HG03025 (cell line): Measurements from ENCODE around the gene BPIFB2.

ENCODE experiments used
- ATAC-seq: cut with Tn5 transposase; IDR thresholded peaks from one replicate; pipeline ENCODE4 v1.9.1; 2021; ENCODE audit warnings: mild to moderate bottlenecking, moderate library complexity; ENCODE audit not compliant: unreplicated experiment, low FRiP score

The BPIFB2 gene

DNA sequence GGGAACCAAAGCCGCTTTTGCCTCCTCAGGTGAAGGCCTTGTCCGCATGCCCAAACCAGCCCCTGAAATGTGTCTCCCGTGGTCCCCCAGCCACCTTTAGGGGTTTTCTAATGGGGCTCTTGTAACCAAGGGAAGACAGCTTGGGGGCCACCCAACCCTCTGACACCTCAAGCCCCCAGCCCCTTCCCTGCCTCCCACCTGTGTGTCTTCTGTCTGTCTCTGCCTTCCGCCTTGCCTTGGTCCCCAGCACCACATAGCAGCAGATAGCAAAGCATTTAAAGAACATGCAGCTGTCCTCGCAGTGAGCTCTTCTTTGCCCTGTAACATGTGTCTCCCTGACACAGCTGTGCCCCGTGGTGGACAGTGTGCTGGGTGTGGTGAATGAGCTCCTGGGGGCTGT lies 55.8 kb downstream of the BPIFB2 start:
- ATAC-seq: no peak

DNA sequence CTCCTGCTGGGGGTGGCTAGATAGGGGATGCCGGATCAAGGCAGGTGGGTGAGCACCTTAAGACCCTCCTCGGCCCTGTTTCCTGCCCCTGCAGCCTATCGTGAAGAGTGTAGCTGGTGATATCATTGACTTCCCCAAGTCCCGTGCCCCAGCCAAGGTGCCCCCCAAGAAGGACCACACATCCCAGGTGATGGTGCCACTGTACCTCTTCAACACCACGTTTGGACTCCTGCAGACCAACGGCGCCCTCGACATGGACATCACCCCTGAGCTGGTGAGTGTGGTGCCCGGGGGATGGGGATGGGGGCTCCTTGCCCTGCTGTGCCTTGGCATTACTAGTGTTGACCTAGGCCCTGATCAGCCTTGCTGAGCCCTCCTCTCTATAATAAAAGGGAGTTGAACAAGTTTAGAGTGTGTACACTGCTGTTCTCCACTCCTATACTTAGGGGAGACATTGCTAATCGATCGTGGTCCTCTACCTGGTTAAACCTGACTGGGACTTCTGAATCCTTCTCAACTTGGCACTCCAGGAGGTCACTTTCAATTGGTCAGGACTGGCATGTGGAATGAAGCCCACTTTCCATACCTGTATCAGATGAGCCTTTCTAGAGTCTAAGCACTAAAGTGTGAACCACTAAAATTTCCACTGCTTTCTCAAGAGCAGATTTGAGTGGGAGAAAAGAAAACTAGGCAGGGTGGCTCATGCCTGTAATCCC lies 57.2 kb downstream of the BPIFB2 start:
- no peak for ATAC-seq

DNA sequence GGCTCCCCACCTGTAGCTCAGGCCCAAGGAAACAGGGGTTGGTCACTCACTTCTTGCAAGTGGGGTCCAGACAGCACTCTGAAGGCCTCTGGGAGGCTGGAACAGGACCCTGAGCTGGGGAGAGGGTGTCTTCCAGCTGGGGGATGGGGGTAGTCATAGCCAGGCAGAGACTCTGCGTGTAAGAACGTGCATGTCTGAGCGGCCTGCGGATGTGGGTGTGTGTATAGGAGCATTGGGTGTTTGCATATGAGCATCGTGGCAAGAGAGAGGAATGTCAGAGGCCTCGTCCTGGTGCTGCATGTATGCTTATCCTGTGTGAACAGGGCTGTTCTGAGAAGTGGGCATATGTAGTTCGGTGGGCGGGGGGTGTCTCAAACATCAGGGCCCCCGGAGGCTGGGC lies 58.3 kb downstream of the BPIFB2 start:
- ATAC-seq: no peak

DNA sequence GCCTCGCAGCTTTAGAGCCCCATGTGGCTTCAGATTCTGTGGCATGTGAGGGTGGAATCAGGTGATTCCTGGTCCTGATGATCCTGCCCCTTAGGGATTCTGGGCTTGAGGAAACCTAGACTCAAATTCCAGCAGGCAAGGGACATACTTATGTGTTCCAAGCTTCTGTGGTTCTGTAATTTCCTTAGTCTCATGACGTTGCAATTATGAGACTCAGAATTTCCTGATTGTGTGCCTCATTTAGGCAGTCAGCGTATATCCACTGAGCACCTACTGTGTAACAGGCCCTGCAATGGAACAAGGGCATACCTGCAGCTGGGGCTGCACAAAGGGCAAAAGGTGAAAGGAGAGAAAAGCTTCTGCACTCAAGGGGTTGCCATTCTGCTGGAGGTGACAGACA lies 60.3 kb downstream of the BPIFB2 start:
- ATAC-seq: no peak

DNA sequence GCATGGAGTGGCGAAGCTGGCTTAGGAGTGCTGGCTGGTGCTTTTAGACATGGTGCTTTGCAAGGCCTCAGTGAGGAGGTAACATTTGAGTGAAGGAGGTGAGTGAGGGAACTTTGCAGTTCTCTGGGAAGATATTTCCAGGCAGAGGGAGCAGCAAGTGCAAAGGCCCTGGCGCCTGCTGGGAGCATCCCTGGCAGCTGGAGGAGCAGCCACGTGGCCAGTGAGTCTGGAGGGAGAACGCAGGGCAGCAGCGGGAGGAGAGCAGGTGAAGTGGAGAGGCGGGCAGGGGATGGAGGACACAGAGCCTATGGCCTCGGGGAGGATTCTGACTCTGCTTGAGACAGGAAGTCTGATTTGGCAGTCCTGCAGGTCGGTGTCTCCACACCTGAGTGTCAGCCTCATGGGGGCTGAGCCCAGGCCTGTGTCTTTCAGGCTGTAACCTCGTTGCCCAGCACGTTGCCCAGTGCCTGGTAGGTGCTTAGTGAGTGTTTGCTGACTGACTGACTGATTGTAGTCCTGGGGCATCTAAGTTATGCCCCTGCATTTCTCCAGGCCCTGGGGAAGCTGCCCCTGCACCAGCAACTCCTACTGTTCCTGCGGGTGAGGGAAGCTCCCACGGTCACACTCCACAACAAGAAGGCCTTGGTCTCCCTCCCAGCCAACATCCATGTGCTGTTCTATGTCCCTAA lies 60.9 kb downstream of the BPIFB2 start:
- ATAC-seq: no peak

DNA sequence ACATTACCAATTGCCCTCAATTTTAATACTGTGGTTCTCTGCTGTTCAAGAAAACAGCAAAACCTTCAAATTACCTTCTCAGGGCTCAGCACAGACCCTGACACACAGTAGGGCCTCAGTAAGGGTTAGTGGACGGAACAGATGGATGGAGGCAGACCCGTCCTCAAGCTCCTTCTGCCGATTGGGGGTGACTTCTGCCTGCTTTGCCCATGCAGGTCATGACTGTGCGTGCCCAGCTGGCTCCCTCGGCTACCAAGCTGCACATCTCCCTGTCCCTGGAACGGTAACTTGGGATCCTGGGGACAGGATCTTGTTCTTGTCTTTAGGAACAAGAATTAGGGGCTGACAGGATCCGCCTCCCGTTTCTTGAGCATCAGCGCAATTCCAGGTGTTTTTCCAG lies 62.2 kb downstream of the BPIFB2 start:
- no peak for ATAC-seq

DNA sequence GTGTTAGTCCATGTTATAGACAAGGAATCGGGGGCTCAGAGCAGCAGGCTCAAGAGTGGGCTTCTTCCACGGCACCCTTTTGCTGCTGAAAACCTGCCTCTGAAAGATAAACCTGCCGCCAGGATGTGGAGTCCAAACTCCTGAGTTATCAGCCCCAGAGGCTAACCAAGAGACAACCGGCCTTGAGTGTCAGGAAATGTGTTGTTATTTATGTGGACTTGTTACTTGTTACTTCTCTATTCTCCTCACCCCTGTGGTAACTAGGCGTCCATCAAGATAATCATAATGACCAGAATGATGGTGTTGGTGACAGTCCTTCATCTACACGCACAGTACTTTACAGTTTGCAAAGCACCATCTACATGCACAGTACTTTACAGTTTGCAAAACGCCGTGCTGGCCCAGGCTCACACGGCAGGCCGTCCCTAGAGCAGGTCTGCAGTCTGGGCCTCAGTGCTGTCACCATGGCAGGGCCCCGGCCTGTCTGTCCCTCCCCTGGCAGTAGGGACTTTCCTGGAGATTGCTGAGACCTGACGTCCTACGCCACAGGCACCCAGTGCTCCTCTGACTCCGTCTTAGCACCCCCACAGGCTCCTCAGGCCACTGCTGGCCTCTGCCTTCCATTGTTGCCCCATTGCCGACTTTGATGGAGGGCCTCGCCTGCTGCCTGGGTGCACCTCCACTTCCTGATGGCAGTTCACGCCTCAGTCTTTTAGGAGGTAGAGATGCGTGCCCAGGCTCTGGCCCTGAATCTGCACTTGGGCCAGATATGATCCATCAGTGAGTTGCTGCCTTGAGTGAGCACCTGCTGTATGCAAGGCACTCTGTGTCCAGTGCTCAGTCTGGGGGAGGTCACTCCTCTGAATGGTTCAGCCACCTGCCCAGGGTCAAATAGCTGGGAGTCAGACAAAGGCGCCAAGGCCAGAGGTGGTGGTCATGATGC lies 62.9 kb downstream of the BPIFB2 start:
- ATAC-seq: no peak

DNA sequence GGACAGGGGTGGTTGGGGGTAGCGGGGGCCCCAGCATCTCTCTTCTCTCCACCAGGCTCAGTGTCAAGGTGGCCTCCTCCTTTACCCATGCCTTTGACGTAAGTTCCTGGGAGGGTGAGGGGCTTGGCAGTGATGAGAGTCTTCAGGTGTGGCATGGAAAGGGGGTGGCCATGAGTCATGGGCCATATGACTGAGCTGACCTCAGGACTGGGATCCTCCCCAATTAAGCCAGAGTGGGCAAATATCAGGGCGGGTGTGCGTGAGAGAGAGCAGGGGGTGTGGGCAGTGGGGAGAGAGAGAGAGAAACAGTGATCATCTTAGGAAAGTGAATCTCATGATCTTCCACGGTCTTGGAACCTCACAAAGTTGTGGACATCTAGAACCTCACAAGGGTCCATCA lies 63.7 kb downstream of the BPIFB2 start:
- no peak for ATAC-seq

DNA sequence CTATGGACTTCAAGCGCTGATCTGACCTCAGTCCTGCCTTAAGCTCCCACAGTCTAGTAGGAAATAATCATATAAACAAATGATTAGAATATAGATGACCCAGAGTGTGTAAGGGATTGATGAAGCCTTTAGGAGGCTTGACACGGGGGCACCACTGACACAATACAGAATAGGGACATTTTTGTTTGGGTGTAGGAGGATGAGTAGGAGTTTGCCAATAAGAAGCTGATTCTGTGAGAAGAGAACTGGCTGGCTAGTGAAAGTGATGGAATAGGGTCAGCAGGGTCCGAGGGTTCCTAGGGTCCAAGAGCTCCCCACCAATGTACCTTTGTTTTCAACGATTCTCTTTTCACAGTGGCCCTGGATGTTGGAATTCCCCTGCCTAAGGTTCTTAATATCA lies 64.9 kb downstream of the BPIFB2 start:
- no peak for ATAC-seq

DNA sequence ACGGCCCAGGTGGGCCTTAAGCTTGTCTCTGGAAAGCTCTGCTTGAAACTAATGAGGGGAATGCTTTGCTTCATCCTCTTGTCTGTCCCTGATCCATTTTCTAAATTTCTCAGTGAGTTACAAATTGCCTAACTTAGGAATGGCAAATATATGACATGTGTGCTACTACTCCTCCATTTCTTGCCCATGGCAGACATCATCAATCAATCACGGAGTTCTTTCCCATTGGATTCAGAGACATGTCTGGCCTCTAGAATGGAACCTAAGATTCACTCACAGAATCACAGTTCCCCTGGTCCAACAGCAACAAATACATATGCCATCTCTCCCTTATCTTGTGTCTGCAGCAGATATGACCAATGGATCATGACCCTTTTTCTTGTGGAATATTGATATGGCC lies 65.3 kb downstream of the BPIFB2 start:
- no peak for ATAC-seq
